Thyroid gland (tissue), 4 donors: Measurements from ENCODE around the gene BICD2. TPM values are rescaled to one million over a fixed set of nuclear protein-coding genes. Genes with fewer than 3 reads are reported as not detected.
A peak's percentile ranks its signal among the peaks of the same experiment; 100 is the strongest.

Experiments used
- DNase-seq, 2 donors: peaks; one replicate each; pipeline ENCODE4 v3.0.0-alpha.2; 2019
- H3K27ac ChIP-seq, 3 donors: fragments of 200-600 bp; sonication (generic); 1 replicate in 2 of 3; 2 replicates in 1 of 3; pipeline ENCODE4 v1.5.1; 2016 to 2019; ENCODE audit warnings: mild to moderate bottlenecking in 1 of 3, moderate library complexity in 1 of 3
- H3K27me3 ChIP-seq: fragments of 200-600 bp; sonication (generic); one replicate; pipeline ENCODE4 v1.5.1; 2019
- H3K36me3 ChIP-seq, 2 donors: fragments of 200-600 bp; sonication (generic); one replicate each; pipeline ENCODE4 v1.5.1; 2016 to 2019
- H3K4me1 ChIP-seq, 2 donors: fragments of 200-600 bp; sonication (generic); one replicate each; pipeline ENCODE4 v1.5.1; 2017 to 2019
- H3K4me3 ChIP-seq, 3 donors: fragments of 200-600 bp; sonication (generic); replicated peaks in 1 of 3; 1 replicate in 2 of 3; 2 replicates in 1 of 3; pipeline ENCODE4 v1.5.1; 2016; ENCODE audit warnings: mild to moderate bottlenecking in 1 of 3
- H3K9me3 ChIP-seq: fragments of 200-600 bp; sonication (generic); one replicate; pipeline ENCODE4 v1.5.1; 2017
- POLR2A ChIP-seq, 2 donors: fragments of 450-650 bp; IDR thresholded peaks; one replicate each; pipeline ENCODE4 v1.6.1; 2017; ENCODE audit warnings: antibody characterized with exemption in 2 of 2, mild to moderate bottlenecking in 2 of 2, moderate library complexity in 1 of 2
- WGBS, 2 donors: methylation state at CpG; one replicate each; pipeline ENCODE4 v1.1.5; 2017; 5-methylcytosine and 5-hydroxymethylcytosine counted together
- intact Hi-C: fragments of 100-400 bp; cut with DNase I; formaldehyde crosslinking; loops from one replicate; pipeline ENCODE4 v1.15.1; 2023
- total RNA-seq, 4 donors: library from RNA; depleted of rRNA; stranded (reverse); fragments of >200 nt; gene quantifications; one replicate each; pipeline ENCODE4 v1.2.3, GENCODE V29; 2016
- TF ChIP-seq, protein P1 (sequence below), 6 experiments: fragments of 200-600 bp in 3 of 6; fragments of 450-650 bp in 3 of 6; sonication (generic) in 3 of 6; IDR thresholded peaks; one replicate each; pipeline ENCODE4 v1.5.1; 2016 to 2019; ENCODE audit warnings: antibody characterized with exemption in 6 of 6, mild to moderate bottlenecking in 2 of 6, inconsistent platforms in 1 of 6, moderate library complexity in 1 of 6

BICD2 gene
- total RNA-seq, 4 donors from 2014 or later = 26.1 to 33.3 (median 28.2) TPM

GRCh38 chr9:92764988-92765936 lies 629 bp upstream of the BICD2 start:
- H3K4me1 ChIP-seq = peaks cover 19 to 37% of the 10 kb centered on the region in 2 donors
- H3K36me3 ChIP-seq = no peaks in the 10 kb centered on the region
- peak overlapping the region; percentile 88 to 95 (median 91) for H3K4me3 ChIP-seq
- TF ChIP-seq, protein P1, sequence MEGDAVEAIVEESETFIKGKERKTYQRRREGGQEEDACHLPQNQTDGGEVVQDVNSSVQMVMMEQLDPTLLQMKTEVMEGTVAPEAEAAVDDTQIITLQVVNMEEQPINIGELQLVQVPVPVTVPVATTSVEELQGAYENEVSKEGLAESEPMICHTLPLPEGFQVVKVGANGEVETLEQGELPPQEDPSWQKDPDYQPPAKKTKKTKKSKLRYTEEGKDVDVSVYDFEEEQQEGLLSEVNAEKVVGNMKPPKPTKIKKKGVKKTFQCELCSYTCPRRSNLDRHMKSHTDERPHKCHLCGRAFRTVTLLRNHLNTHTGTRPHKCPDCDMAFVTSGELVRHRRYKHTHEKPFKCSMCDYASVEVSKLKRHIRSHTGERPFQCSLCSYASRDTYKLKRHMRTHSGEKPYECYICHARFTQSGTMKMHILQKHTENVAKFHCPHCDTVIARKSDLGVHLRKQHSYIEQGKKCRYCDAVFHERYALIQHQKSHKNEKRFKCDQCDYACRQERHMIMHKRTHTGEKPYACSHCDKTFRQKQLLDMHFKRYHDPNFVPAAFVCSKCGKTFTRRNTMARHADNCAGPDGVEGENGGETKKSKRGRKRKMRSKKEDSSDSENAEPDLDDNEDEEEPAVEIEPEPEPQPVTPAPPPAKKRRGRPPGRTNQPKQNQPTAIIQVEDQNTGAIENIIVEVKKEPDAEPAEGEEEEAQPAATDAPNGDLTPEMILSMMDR (IDR thresholded peaks at IDR 0.05) = peak; percentile 74 to 97 (median 92)
- TF ChIP-seq POLR2A (IDR thresholded peaks at IDR 0.05) = peak in 1 of 2 donors; percentile 81
- WGBS, 2 donors = 4% methylated on average over 33 to 36 of the region's 75 CpGs
- intact Hi-C loops = loop anchor here (5.0 kb wide), 1 partner anchor 98 kb away; no protein-coding TSS in a partner anchor
- peak; percentile 99 for DNase-seq
- H3K27ac ChIP-seq = peak overlapping the region; percentile 96 to 100 (median 99)
- no peaks in the 10 kb centered on the region for H3K27me3 ChIP-seq
- H3K9me3 ChIP-seq = no peaks in the 10 kb centered on the region

- peak; percentile 18 to 36 for DNase-seq
- Histone ChIP-seq H3K36me3 (no peaks in the 10 kb centered on the region), H3K27me3 (no peaks in the 10 kb centered on the region), H3K27ac (peak overlapping the region in 2 of 3 donors; percentile 72 to 74), H3K4me1 (peaks cover 21 to 42% of the 10 kb centered on the region in 2 donors), H3K4me3 (peak overlapping the region; percentile 77 to 99 (median 81)), H3K9me3 (no peaks in the 10 kb centered on the region)
- intact Hi-C loops = no loop called here
- TF ChIP-seq POLR2A (IDR thresholded peaks at IDR 0.05) = no peak
- TF ChIP-seq, protein P1 (IDR thresholded peaks at IDR 0.05) = no peak
- 0 to 1% methylated on average over 12 to 17 of the region's 42 CpGs for WGBS, 2 donors
These were observed 782 bp downstream of the BICD2 start for GRCh38 chr9:92763721-92764380.

GRCh38 chr9:92762781-92763708 lies 1.6 kb downstream of the BICD2 start:
- TF ChIP-seq, protein P1 (IDR thresholded peaks at IDR 0.05) = no peak
- TF ChIP-seq POLR2A (IDR thresholded peaks at IDR 0.05) = no peak
- intact Hi-C loops = no loop called here
- Histone ChIP-seq H3K27ac (peak overlapping the region in 2 of 3 donors; percentile 72 to 74), H3K9me3 (no peaks in the 10 kb centered on the region), H3K36me3 (no peaks in the 10 kb centered on the region), H3K27me3 (no peaks in the 10 kb centered on the region), H3K4me3 (peak overlapping the region; percentile 77 to 99 (median 81)), H3K4me1 (peaks cover 21 to 42% of the 10 kb centered on the region in 2 donors)
- WGBS, 2 donors = 63 to 64% methylated on average over 13 to 15 of the region's 19 CpGs
- DNase-seq = peak in 1 of 2 donors; percentile 39

DNA sequence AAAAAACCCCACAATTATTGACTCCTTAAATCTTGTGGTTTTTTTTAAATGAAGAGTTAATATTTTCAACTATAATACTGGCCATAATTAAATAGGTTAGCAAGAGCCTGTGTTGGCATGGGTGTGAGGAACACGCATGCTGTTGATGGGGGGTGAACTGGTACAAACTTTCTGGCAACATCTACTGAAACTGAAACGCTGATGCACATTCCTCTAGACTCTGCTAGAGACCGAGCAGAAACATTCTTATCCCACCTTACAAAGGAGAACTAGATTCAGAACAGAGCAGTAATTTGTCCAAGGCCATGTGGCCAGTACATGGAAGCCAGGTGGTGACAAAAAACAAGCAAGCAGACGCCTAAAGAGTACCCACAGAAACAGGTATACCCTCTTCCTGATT lies 2.4 kb downstream of the BICD2 start:
- Histone ChIP-seq H3K27me3 (no peaks in the 10 kb centered on the region), H3K27ac (no peak overlapping the region), H3K36me3 (no peaks in the 10 kb centered on the region), H3K4me1 (peaks cover 21 to 42% of the 10 kb centered on the region in 2 donors), H3K9me3 (no peaks in the 10 kb centered on the region), H3K4me3 (no peak overlapping the region)
- 56 to 88% methylated on average over 4 of the region's 4 CpGs for WGBS, 2 donors
- no peak for DNase-seq
- intact Hi-C loops = no loop called here
- no peak for TF ChIP-seq POLR2A (IDR thresholded peaks at IDR 0.05)
- TF ChIP-seq, protein P1 (IDR thresholded peaks at IDR 0.05) = no peak
